Activated CD4-positive, alpha-beta T cell treated with anti-CD3 and anti-CD28 coated beads, Interleukin-10, Interleukin-2, amounts not matched to agents 100 ng/mL and 50 ng/mL, durations not matched to agents 16 hours and 8 hours (primary cell): ENCODE measurements around the gene AP2B1.

Source experiments
- DNase-seq: peaks from one replicate; pipeline ENCODE4 v3.0.0-alpha.2; 2020

The AP2B1 gene

GRCh38 chr17:35705230-35705629, 118.1 kb downstream of the AP2B1 start:
- DNase-seq = no peak

DNA sequence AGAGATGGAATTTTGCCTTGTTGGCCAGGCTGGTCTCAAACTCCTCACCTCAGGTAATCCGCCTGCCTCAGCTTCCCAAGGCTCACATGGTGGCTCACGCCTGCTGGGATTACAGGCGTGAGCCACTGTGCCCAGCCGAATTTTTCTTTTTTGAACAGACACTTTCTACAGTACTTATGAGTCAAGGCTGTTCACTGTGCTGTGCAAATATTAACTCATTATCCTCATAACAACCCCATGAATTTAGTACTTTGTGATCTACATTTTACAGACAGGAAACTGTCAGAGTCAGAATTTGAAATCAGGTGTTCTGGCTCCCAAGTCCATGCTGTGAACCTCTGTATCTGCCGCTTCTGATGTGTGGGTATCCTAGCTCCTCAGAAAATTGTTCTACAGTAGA, 118.6 kb downstream of the AP2B1 start:
- no peak for DNase-seq

DNA sequence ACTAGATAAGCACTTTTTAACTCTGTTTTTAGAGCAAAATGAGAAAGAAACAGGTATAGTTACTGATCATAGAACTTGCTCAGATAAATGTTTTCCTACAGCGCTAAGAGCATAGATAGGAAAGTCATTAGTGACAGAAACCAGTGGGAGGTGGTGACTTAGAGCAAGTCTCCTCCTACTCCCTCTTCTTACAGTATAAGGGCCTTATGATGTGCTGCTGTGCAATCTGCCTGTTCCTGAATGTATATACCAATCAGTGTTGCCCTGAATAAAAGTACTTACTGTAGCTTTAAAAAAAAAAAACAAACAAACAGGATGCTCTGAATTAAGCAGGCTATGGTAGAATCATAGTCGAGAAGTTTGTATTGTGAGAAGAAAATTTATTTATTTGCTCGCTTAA, 121.0 kb downstream of the AP2B1 start:
- DNase-seq = no peak

GRCh38 chr17:35708951-35709350, 121.8 kb downstream of the AP2B1 start:
- DNase-seq = no peak

- no peak for DNase-seq
Observed at GRCh38 chr17:35709874-35710273, 122.8 kb downstream of the AP2B1 start.

DNA sequence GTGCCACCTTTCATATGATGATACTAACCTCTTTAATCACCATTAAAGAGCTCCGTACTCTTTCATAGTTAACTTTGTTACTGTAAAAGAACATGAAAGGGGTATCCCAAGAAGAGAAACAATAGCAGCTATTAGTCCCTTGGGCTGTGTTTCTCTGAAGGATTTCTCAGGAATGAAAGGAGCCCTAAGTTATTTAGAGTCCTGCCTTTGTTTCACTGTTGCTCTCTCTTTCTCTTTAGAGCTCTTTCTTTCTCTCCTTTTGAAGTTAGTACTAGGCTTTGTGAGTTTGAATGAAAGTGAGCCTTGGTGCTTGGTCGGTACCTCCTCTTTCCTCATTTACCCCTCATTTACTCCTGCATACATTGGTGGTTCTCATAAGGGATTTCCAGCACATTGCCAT, 123.8 kb downstream of the AP2B1 start:
- DNase-seq = no peak

DNA sequence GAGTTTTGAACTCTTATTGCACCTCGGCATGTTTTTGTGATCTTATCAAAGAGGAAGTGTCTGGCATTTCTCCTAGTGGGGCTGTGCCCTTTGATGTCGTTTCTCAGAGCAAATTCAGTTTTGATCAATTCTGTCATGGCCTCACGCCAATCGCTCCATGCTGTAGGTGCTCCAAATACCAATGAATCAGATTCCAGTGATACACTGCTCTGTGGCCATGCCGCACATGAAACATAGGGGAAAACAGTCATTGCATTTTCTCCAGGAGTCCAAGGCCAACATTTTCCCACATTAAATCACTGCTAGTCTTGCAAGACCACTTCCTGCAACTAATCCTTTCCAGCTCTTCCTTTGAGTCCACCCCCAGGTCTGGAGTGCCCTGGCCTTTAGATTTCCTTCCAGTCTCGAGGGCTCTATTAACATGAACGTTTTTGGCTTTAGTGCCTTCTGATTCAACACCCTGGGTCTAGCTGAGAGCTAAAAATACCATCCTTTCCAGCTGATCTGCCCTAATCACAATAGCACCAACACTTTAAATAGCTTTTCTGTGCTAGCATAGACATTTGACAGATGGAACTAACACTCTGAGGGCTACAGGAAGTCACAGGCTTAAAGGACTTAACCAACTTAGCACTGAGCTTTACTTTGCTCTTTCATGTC, 126.1 kb downstream of the AP2B1 start:
- DNase-seq = no peak

- DNase-seq = no peak
Observed at GRCh38 chr17:35714988-35715387, 127.9 kb downstream of the AP2B1 start.

DNA sequence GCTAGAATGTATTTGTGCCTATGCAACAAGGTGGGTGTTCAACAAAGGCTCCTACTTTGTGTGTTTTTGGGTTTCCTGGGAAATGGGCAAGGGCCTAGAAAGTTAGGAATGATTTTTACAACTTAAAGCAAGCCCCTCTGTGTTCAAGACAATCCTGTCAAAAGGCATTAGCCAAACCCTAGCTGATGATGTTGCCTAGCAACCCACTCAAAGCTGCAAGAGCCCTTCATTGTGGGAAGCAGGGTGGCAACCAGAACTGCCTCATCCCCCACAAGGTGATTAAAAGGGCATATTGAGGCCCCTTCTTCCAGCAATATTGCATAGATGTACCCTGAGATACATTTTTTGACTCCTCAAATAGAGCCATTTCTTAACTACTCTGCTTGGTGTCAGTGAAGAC, 128.3 kb downstream of the AP2B1 start:
- no peak for DNase-seq

DNA sequence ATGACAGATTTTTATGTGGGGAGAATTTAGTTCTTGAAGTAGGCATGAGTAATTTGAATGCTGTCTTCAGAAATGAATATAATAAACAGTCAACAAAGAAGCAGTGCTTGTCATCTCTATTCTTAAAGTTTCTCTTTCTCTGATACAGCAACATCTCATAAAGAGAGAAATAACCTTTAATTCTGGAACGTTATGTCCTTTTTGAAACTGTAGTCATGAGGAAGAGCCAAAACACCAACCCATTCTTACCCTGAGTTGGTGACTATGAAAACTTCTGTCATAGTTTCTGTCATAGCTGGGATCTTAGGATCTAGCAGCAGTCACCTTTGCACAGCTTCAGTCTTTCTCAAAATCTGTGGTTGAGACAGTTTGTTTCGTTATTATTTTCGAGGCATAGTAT, 129.1 kb downstream of the AP2B1 start:
- no peak for DNase-seq

DNA sequence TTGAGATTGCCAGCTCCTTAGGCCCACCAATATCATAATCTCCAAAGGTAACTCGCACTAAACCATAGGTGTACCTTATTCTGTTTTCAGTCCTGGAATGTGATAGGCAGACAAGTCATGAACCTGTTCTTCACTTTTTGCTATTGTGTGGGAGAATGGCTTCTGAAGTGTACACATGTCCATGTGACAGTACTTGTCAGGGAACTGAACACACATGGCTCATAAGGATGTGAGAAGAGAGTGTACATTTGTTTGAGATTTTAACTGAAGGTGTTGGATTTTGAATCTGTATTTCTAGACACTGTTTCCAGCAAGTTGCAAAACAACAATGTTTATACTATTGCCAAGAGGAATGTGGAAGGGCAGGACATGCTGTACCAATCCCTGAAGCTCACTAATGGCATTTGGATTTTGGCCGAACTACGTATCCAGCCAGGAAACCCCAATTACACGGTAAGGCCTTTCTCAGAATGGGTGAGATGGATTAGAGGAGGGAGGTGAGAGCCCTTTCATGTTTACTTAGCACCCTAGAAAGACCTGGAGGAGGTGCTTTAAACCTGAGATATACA, 129.9 kb downstream of the AP2B1 start:
- no peak for DNase-seq

- no peak for DNase-seq
Observed at GRCh38 chr17:35717475-35717874, 130.4 kb downstream of the AP2B1 start.

DNA sequence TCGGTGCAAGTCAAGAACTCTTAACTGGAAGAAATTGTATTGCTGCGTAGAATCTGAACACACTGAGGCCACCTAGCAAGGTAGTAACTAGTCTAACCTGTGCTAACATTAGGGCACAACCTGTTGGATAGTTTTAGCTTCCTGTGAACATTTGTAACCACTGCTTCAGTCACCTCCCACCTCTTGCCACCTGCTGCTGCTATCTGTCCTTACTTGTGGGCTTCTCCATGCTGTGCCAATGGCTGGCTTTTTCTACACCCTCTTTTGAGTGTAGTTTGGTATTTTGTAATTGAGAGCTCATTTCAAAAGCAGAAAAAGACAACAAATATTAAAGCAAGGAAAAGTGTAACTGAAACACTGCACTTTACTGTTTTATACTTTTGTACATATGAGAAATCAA, 136.6 kb downstream of the AP2B1 start:
- DNase-seq = no peak

GRCh38 chr17:35725058-35725457, 137.9 kb downstream of the AP2B1 start:
- no peak for DNase-seq

DNA sequence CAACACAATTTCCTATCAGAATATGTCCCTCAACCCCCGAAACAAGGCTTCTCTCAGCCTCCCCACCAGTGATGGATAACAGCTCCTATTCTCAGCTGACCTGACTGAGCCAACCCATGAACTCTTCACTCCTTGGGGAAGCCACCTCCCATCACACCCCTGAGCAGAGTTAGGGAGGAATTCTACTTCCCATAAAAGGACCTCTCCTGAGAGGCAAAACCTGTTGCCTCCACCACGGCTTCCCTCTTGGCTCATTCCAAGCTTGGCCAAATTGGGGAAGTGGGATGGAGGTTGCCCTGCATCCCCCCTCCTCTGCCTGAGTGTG, 138.6 kb downstream of the AP2B1 start:
- no peak for DNase-seq

DNA sequence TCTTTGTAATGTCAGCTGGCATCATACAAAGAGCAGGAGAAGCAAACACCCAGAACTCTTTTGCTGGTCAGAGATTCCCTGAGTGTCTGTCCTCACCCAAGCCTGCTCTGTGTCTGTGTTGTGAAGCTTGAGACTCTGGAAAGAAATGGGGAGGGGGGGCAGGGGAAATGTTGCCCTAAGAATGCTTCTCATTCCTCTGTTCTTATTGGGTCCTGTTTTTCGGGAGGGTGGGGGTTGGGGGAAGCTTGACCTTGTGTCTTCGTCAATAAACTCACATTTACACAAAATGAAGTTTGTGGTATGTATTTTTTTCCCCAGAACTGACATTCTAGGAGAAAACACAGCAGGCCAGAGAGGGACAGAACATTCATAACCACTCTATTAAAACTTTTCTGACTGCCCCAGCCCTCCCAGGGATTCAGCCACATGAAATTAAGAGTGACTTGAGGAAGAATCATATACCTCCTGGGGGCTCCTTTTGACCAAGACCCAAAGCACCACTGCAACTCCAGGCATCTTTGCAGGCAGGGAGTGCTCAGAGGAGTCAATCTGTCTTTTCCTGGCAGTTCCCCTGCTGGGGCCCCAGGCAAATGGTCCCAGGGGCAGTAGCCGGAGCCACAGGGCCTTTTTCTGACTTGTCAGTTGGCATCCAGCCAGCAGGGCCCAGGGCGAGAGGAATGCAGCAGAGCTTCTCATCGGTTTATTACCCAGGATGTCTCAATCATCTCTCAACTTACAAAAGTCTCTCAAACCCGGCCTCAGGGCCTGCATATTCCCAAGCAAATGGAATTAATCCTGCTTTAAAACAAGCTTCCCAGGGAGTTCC, 139.2 kb downstream of the AP2B1 start:
- no peak for DNase-seq

DNA sequence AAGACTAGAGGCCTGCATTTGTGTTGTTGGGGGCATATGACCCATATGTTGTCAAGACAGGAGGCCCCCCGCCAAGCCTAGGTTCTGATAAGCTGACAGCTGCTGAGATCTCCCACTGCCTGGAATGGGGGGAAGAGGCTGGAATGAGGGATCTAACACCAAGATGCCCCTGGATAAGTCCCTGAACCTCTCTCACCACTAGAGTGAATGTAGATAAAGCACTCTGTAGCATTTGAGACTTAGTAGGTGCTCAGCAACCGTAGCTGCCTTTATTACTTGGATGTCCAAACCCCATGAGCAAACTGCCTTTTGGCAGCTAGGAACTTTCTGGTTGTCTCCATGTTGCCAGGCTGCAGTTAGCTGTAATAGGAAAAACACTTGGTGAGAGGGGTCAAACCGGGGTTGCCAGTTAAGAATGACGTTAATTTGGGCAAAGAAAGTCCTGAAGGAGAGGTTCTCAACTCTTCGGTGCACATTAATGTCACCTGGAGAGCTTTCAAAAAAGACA, 139.9 kb downstream of the AP2B1 start:
- no peak for DNase-seq

GRCh38 chr17:35727635-35728034, 140.5 kb downstream of the AP2B1 start:
- DNase-seq = no peak

DNA sequence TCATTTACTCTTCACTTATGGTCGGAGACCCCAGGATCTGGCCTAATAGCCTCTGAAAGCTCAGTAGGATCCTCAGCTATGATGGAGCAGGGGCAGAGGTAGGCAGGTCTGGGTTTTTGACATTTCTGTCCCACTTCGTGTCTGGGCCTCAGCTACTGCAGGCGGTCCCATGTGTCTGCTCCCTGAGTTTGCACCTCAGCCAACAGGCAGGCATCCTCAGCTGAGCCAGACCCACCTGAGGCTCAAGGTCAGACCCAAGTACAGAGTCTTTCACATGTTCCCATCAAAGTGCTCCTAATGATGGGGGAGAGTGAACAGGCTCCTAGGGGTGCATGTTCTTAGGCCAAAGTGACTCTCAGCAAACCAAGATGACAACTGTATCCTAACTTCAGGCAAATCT, 141.4 kb downstream of the AP2B1 start:
- DNase-seq = no peak

GRCh38 chr17:35729405-35729833, 142.3 kb downstream of the AP2B1 start:
- no peak for DNase-seq

- no peak for DNase-seq
Observed at GRCh38 chr17:35730400-35731005, 143.4 kb downstream of the AP2B1 start.

- DNase-seq = no peak
Observed at GRCh38 chr17:35731239-35731916, 144.3 kb downstream of the AP2B1 start, which contains the start of gene RASL10B. TSS of gene RASL10B (plus strand) at chr17:35731639. CDS start at chr17:35735185, 3,546 bp downstream.
